ENCODE data around the gene PPP1CB.
"Not testable (repeated sequence)": the region's sequence is repeated elsewhere in the genome, so short reads cannot be mapped to it uniquely, and the experiment has no call there.

The PPP1CB gene

DNA sequence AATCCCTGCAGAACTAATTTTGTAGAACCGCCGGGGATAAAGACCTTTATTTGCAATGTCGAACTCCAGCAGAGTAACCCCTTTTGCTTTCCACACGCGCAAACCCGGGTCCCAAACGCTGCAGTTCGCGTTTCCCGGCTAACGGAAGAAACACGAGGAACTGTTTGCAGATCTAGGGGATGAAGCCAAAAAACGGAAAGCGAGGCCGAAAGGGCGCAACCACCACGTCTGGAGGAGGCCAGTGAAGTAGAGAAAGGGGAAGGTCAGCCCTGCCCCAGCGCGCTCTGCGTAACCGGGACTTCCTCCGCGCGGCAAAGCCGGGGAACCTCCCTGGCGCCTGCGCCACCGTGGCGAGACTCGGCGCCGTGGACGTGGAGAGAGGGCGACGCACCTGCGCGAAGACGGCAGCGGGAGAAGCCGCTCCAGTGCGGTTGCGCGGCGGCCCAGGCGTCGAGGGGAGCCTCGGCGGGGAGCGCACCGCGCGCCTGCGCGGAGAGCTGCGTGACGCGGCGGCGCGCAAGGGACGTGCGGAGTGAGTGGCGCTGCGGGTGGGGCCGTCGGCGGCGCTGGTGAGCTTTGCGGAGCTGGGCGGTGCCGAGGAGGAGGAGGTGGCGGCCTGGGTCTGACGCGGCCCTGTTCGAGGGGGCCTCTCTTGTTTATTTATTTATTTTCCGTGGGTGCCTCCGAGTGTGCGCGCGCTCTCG, at the start of gene PPP1CB:
Gene PPP1CB, plus strand, starts transcription at position 579 of the 704 bp plus-strand sequence. CDS start 295 bp downstream, outside the sequence.
- peak; percentile 95 for DNase-seq

DNA sequence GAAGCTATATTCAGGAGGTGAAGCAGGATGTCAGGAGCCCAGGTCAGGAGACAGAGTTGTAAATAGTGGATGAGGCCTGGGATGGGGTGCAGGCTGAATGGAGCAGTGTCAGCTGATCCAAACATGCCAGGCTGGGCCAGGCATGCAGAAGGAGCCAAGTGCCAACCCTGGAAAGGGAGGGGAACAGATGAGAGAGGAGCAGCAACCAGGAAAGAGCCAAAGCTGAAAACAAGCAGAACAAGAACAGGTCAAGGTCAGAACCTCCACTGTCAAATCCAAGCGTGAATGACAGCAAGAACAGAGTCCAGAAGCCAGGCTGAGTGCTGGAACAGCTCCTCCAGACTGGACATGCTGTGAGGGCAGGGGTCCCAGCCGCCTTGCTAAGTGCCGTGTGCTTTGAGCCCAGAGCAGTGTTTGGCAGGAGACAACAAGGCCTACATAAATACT, 49.2 kb upstream of the PPP1CB start:
- no peak for DNase-seq

DNA sequence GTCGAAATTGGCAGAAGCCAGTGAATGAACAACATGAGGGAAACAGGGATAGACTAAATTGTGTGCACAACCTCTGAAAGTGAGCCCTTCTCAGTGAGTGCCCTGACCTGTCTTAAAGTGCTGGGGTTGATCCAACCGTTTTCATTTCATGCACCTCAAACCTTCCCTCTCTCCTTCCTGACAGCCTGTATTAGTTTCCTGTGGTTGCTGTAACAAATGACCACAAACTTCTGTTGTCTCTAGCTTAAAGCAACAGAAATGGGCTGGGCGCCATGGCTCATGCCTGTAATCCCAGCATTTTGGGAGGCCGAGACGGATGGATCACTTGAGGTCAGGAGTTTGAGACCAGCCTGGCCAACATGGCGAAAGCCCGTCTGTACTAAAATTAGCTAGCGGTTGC, 48.8 kb upstream of the PPP1CB start:
- no peak for DNase-seq

DNA sequence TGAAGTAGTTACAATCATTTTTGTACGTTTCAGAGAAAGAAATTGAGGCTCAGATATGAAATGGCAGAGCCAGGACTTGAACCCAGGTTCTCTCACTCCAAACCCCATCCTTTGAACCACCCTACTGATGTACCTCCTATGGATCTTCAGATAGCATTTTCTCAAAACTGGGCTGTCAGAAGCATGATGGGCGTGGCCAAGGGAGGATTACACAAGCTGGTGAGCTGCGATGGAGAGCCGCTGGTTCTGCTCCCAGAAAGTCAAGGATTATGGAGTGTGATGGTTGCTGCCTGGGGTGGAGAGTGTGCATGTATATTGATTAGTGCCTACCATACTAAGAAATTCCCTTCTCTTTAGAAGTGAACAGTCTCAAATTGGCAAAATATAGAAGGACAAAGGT, 47.0 kb upstream of the PPP1CB start:
- DNase-seq: no peak

DNA sequence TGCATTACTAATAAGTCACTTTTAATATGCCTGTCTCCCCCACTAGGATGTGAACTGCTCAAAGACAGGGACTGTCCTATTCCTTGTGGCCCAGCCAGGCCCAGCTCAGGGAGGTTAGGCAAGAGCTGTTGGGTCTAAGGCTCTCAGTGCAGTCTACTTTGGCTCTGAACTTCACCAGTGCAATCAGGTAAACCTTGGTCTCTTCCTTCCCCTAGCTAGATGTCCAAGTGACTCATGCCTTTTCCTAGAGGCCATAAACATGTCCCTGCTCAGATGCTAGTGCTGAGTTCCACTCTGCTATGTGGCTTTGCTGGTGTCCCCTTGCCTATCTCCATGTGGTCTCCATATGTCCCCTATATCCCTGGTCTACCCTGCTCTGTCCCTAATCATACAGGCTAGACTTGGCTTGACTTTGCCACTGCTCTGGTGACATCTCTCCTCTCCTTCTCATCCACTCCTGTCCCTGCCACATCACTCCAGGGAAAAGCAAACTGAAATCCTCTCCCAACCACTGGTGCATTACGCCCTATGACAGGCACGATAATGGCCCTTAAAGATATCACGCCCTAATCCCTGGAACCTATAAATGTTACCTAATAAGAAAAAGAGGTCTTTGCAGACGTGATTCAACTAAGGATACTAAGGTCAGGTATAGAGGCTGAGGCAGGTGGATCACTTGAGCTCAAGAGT, 45.7 kb upstream of the PPP1CB start:
- DNase-seq: no peak

DNA sequence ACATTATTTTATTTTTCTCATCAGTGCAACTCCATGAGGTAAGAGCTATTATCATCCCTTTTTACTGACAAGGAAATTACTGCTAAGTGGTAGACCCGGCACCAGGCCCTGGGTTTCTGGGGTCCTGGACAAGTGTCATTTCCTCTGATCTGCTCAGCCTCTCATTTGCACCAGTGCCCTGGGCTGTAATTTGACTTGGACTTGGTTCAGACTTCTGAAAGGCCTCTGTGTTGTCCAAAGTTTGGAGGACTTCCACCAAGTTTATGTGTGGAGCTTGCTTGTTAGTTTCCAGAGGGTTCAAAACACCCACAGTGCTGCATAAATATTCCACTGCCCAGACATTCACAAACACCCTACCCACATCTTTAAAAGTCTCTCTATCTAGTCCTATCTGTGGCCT, 44.0 kb upstream of the PPP1CB start:
- DNase-seq: no peak

DNA sequence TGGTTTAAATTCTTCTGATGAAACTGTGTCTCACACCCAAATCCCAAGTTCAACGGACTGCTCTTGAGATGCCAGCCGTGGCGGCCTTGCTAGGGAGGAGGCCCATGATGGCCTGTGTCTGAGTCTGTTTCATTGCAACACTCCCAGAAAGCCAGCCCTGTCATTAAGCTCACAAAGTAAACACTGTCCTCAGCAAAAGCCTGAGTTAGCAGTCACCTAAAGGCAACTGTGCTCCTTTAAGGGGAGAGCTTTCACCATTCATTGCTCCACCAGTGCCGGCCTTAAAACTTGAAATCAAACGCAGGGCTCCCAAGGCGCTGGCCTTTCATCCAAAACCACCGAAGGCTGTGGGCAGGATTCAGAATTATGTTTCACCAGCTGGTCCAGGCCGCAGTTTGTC, 42.5 kb upstream of the PPP1CB start:
- DNase-seq: peak; percentile 83

DNA sequence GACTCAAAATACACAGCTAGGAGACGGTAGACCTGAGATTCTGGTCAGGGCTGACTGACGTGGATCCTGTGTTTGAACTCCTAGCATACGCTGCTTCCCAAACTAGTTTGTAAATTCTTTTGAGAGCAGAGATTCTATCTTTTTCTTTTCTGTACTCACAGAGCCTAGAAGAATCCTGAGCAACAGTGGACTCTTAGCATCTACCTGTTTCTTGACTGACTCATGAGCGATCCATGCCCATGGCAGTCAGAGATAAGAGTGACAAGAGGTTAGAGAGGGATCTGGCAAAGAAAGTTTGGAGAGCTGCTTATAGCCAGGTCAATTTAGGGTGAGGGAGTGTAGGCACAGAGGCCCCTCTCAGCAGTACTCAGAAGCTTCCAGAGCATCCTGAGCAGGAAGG, 41.1 kb upstream of the PPP1CB start:
- no peak for DNase-seq

DNA sequence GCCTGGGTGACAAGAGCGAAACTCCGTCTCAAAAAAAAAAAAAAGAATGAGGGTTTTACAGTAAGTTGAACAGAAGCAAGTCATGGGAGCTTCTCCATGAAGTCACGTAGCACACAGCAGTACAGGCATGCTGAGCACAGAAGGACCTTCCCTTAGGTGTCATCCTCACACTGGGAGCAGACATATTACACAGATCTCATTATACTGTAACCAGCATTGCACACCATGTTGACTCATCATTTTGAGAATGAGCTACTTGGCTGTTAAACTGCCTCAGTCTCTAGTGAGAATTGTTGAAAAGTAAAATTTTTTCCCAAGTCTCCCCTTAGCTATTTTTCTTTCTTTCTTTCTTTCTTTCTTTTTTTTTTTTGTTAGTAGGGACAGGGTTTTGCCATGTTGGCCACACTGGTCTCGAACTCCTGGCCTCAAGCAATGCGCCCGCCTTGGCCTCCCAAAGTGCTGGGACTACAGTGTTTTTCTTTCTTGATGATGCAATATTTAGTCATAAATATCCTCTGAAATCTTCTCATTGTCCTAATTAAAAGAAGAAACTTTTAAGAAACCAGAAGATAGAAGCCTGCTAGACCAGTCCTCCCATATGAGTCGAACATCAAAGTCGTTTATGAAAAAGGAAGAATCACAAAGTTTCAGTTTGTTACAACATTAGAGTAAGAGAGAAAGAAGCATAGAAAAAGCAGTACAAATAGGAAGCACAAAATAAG, 37.9 kb upstream of the PPP1CB start:
- DNase-seq: no peak

DNA sequence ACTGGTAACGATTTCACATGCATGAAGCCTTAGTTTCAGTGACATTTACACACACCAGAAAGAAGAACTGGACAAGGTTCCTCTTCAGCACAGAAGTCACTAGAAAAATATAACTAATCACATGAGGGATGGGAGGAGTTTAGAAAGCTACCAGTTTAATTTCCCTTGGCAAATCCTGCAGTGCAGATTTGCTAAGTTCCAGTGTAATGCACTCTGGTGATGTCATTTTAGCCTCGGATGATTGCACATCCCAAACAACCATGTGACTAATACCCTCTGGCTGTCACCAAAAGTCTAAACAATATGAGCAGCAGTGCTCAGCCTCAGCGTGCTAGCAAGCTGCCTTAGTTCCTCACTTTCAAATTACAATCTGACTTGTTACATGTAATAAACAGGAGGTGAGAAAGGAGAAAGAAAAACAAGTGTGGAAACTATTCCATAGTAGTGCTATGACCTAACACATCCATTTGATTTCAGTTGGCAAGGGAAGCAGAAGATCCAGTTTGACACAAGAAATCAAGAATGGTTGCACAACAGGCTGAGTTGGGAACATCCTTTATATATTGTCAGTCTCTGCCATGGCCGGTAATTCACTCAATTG, 35.3 kb upstream of the PPP1CB start:
- DNase-seq: peak; percentile 87

DNA sequence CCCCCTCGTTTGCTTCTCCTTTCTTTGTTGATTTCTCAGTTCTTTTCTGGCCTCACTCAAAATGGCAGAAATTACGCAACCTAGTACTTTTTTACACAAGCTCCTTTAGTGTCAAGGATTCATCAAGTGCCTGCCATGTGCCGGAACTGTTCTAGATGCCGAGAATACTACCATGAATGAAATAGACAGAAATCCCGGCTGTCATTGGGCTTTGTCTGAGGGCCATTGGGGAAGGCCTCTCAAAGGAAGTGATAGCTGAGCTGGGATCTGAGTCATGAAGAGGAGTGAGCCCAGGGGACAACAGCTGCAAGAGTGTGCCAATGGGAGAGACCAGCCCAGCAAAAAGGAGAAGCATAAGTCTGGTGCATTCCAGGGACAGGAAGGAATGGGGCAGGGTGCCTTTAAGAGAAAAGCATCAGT, 34.3 kb upstream of the PPP1CB start:
- DNase-seq: peak; percentile 40

DNA sequence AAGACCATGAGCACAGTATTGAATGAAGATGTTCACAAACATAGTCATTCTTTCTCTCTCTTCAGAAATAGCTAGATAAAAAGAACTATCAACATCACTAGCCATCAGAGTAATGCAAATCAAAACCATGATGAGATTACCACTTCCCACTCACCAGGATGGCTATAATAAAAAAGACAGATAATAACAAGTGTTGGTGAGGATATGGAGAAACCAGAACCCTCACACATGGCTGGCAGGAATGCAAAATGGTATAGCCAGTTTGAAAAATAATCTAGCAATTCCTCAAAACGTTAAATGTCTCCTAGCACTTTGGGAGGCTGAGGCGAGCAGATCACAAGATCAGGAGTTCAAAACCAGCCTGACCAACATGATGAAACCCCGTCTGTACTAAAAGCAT, 31.3 kb upstream of the PPP1CB start:
- no peak for DNase-seq

DNA sequence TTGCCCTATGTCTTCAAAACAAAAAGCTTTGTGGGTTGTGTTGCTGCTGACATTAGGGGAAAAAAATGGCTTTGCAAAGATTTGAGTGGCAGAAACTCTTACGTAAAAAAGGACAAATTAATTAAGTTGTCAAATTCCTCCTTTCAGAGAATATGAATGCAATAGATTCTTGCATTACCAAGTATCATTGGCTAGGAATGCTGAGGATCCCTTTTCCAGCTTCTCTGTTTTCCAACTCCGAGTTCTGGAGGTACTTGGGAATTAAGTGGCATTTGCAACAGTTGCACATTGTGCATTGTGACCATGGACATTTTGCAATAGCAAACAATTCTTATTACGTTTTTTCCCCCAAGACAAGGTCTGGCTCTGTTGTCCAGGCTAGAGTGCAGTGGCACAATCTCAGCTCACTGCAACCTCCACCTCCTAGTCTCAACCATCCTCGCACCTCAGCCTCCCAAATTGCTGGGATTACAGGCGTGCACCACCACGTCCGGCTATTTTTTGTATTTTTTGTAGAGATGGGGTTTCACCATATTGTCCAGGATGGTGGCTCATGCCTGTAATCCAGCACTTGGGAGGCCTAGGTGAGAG, 29.9 kb upstream of the PPP1CB start:
- no peak for DNase-seq

DNA sequence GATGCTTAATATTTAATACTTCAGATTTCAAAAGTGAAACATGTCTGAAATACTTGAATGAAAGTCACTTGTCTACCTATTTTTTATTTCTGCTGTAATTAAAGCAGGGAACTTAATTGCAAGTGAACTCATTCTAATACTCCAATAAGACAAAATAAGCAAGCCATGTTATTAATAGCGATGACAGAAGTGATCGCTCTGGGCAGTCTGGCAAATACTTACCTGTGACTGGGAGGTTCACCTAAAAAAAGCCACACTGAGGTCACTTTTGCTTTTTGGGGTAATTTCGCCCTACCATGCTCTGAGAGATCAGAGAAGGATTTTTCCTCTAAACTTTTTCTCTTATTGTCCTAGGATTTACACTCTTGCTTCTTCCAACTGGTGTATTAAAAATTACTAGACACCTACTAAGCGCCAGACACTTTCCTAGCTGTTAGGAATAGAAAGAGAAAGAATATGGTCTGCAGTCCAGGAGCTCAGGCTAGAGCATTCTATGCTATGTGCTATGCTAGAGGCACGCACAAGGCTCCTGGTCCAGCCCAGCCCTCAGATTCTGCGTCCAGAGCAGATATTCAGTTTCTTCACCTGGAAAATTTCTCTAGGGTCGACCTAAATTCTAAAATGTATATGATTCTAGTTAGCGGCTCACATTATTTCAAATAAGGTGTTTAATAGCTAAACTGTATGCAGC, 26.5 kb upstream of the PPP1CB start:
- DNase-seq: no peak

DNA sequence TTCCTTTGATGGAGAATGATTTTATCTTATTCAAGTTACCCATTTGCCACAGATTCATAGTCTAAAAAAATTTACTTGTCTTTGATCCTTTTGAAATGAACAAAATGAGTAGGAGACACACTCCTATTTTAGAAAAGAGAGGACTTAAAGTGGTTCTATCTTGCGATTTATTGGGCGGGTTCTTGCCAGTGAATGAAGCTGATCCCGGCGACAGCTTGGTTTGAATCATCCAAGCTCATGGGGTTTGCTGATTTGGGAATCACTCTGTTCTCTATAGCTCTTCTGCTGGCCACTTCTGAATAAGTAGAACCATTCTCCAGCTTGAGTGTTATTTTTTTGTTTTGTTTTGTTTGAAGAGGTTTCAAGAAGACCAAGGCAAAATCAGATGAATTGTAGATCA, 25.5 kb upstream of the PPP1CB start:
- DNase-seq: no peak

DNA sequence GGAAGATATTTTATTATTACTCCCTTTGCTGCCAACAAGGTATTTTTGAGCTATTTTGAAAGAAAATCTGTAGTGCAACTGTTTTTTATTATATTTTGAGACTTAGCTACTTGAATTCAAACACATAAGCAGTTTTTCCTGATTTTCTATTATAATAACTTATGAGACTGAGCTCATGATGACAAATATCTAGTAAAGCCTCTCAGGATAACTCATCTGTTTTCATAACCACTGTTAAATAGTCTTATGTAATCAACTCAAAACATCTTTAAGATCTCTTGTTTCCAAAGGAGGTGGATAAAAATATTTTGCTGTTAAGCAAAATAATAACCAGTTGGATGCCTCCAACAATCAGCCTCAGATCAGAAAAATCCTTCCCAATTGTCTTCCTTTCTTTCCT, 21.9 kb upstream of the PPP1CB start:
- DNase-seq: no peak

DNA sequence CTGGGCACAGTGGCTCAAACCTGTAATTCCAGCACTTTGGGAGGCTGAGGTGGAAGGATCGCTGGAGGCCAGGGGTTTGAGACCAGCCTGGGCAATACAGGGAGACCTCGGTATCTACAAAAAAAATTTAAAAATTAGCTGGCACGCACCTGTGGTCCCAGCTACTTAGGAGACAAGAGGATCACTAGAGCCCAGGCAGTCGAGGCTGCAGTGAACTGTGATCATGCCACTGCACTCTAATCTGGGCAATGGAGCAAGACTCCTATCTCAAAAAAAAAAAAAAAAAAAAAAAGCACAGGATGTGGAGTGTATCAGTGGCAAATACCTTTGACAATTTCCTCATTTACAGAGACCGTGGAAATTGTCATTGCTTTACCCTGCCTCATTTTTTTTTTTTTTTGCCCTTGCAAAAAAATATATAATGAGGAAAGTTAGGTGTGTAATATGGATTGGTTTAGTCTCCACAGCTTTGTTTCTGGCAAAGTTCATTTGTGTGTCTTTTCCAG, 20.9 kb upstream of the PPP1CB start:
- DNase-seq: no peak

DNA sequence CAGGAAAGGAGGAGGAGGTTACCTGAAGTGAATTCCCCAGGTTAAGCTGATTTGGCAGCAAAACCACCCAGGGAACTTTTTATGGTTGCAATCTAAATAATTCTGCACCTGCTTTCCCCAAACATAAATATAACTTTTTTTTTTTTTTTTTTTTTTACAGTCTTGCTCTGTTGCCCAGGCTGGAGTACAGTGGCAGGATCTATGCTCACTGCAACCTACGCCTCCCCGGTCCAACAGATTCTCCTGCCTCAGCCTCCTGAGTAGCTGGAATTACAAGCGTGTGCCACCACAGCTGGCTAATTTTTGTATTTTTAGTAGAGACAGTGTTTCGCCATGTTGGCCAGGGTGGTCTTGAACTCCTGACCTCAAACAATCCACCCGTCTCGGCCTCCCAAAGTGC, 16.1 kb upstream of the PPP1CB start:
- no peak for DNase-seq

DNA sequence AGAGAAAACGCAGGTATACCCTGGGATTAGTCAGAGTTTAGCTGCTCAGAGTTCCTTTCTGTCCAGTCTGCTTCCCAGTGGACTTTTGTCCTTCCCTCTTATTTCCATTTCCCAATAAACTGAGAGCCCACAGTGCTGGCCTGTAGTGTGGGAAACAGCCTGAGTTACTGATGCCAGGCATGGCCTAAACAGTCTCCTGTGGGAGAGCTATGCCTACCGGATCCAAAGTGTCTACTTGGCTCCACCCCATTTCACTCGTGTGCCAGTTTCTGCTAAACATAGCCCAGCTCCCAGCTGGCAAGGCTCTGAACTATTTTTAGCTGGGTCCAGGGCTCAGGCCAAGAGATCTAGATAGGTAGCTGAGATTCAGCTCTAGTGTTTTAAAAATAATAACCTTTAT, 15.6 kb upstream of the PPP1CB start:
- peak; percentile 57 for DNase-seq

DNA sequence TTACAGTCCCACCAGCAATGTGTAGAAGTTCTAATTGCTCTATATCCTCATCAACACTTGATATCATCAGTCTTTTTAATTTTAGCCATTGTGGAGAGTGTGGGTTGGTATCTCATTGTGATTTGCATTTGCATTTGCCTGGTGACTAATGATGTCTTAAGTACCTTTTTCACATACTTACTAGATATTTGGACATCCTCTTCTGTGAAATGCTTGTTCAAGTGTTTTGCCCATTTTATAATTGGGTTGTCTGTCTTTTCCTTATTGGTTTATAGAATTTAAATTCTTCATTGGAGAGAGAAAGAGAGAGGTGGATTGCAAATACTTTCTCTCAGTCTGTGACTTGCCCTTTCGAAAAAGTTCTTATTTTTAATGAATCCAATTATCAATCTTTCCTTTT, 14.0 kb upstream of the PPP1CB start:
- DNase-seq: no peak

DNA sequence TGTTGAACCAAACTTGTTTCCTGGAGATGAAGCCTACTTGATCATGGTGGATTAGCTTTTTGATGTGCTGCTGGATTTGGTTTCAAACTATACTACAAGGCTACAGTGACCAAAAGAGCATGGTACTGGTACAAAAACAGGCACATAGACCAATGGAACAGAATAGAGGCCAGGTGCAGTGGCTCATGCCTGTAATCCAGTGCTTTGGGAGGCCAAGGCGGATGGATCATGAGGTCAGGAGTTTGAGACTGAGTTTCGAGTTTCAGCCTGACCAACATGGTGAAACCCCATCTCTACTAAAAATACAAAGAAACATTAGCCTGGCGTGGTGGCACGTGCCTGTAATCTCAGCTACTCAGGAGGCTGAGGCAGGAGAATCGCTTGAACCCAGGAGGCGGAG, 9.0 kb upstream of the PPP1CB start:
- not testable (repeated sequence) for DNase-seq

DNA sequence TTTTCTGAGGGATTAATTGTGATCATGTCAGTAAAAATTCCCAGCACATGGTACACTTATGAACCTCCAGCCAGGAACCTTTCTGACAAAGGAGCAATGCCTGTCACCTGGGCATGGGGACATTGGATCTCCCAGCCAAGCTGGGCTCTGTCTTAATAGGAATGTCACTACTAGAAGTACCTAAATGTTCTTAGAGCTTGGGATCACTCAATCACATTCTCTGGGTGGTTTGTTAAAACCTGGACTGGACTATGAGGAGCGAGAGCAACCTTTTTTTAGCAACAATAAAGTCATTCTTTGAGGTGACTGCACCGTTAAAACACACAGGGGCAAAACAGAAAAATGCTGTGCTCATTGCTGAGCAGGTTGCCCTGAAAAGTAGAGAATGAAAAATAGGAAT, 6.4 kb upstream of the PPP1CB start:
- DNase-seq: no peak
